Measurements from ENCODE around the gene CLEC2B.

- TF ChIP-seq CTCF (conservative IDR thresholded peaks at IDR 0.05): no peak
- TF ChIP-seq ZFX (IDR thresholded peaks at IDR 0.05): no peak
Measured at GRCh38 chr12:9880532-9881078, 11.5 kb upstream of the CLEC2B start.

Measured in C4-2B (cell line).